Adrenal gland (tissue), 5 donors: Measurements from ENCODE around the gene NEDD8.

Source experiments
- CTCF ChIP-seq, 6 experiments: fragments of 450-650 bp in 4 of 6; fragments of 200-600 bp in 2 of 6; sonication (generic) in 1 of 6; IDR thresholded peaks; 1 replicate in 5 of 6; 2 replicates in 1 of 6; pipeline versions ENCODE4 v1.5.1 to v1.8.0; 2016 to 2021; ENCODE audit warnings: antibody characterized with exemption in 6 of 6, mild to moderate bottlenecking in 2 of 6, moderate library complexity in 1 of 6
- POLR2A ChIP-seq, 2 donors: fragments of 450-650 bp; IDR thresholded peaks; one replicate each; pipeline ENCODE4 v1.6.1; 2017; ENCODE audit warnings: antibody characterized with exemption in 2 of 2, mild to moderate bottlenecking in 2 of 2, moderate library complexity in 1 of 2
- donor health status: DM: no; HTN: no; CAD: no.

DNA sequence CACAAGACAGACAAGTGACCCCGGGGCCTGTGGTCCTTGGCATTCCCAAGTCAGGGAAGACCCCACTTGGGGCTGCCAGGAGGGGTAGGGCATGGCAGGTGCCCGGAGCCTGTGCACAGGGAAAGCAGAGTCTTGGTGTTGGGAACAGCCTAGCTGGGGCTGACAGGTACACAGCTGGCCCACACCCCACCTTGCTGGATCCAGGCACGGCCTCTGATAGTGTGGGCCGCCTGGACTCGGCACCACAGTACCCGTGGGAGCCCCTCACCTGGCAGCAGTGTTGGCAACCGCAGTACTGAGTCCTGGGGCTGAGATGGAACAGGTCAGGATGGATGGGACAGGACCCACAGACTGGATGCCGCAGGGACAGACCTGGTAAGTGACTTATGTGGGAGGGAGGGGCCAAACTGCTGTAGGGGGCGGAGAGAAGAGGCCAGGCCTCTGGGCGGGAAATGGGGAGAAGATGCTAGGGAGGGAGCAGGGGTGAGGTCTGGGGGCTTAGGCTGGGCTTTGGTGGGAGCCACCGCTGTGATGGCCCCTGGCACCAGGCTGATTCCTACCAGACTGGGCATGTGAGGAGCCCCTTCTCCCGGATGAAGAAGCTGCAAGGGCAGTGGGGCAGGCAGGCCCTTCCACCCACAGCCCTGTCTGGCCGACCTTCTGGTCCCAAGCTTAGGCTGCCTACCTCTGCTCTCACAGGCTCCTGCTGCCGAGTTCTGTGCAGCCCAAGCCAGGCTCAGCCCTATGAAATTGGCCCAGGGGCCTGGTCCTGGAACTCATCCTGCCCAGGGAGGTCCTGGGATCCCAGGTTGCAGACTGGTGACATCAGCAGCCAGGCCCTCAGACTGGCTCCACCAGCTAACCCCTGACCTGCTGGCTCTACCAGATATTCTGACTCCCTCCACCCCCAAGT lies 30.9 kb upstream of the NEDD8 start, which contains the start of gene TGM1:
- TF ChIP-seq POLR2A (IDR thresholded peaks at IDR 0.05) (no peak), CTCF (IDR thresholded peaks at IDR 0.05) (no peak)
